GM12878 (cell line): ENCODE results near the gene BTF3. TPM values are rescaled to one million over a fixed set of nuclear protein-coding genes. Genes with fewer than 3 reads are reported as not detected.

Experiments
- EED ChIP-seq: sonication (generic); IDR thresholded peaks from 2 replicates; pipeline ENCODE4 v1.6.1; 2016; ENCODE audit warnings: antibody characterized with exemption, low read depth
- polyA plus RNA-seq, 11 experiments: library from polyadenylated mRNA; depleted of rRNA in 4 of 11; unstranded in 6 of 11; stranded (reverse) in 5 of 11; fragments of >200 nt; fragmentation: Nextera tagmentation in 4 of 11; fragmentation: Illumina TruSeq in 1 of 11; extraction: Ambion mirVana in 4 of 11; extraction: Trizol in 1 of 11; gene quantifications; 1 replicate in 1 of 11; 2 replicates in 10 of 11; pipeline versions ENCODE4 v1.2.1 to v1.2.3, GENCODE V29; 2011 to 2016; ENCODE audit warnings: inconsistent platforms in 2 of 11, missing spikeins in 2 of 11, low read depth in 1 of 11
- total RNA-seq, 4 experiments: library from RNA; depleted of rRNA in 3 of 4; stranded (reverse); fragments of >200 nt in 3 of 4; fragmentation: Illumina TruSeq in 1 of 4; extraction: Trizol in 1 of 4; gene quantifications; 2 replicates each; pipeline versions ENCODE4 v1.2.1 to v1.2.3, GENCODE V29; 2013 to 2021

BTF3 gene
- total and polyA plus RNA-seq, 10 of the 15 experiments (the other 5 are each of a cell fraction or from before 2014, with no cell fraction given): 492 to 1,650 (median 904) TPM

GRCh38 chr5:73552642-73553041 is 54.4 kb downstream of the BTF3 start (continued):
- TF ChIP-seq EED: no peak

Other genes with a start within 250 kb of the BTF3 start
- not detected in 2 replicates for gene FOXD1, start 49.7 kb upstream of the BTF3 start, total RNA-seq (2014; rRNA removed)
- gene FOXD1, start 49.7 kb upstream of the BTF3 start, total RNA-seq (2014; rRNA removed; fragmentation: Illumina TruSeq; extraction: Trizol): not detected in 2 replicates
- gene FOXD1, start 49.7 kb upstream of the BTF3 start, total RNA-seq (2021): not detected in 2 replicates
- not detected in 2 replicates for gene FOXD1, start 49.7 kb upstream of the BTF3 start, polyA plus RNA-seq (2011; rRNA removed)
- not detected in 2 replicates for gene FOXD1, start 49.7 kb upstream of the BTF3 start, polyA plus RNA-seq (2014; fragmentation: Illumina TruSeq; extraction: Trizol)
- gene FOXD1, start 49.7 kb upstream of the BTF3 start, polyA plus RNA-seq (2014; fragmentation: Nextera tagmentation; extraction: Ambion mirVana): not detected
- not detected in 2 replicates for gene FOXD1, start 49.7 kb upstream of the BTF3 start, polyA plus RNA-seq (2014; rRNA removed)
- not detected for gene FOXD1, start 49.7 kb upstream of the BTF3 start, polyA plus RNA-seq (2016; fragmentation: Nextera tagmentation; extraction: Ambion mirVana)
- gene ANKRA2, start 67.2 kb downstream of the BTF3 start, total RNA-seq (2014; rRNA removed): 23.7 and 28.4 TPM in 2 replicates
- 17.3 and 18.2 TPM in 2 replicates for gene ANKRA2, start 67.2 kb downstream of the BTF3 start, total RNA-seq (2014; rRNA removed; fragmentation: Illumina TruSeq; extraction: Trizol)
- gene ANKRA2, start 67.2 kb downstream of the BTF3 start, total RNA-seq (2021): 12.8 and 13.3 TPM in 2 replicates
- 47.1 and 77.2 TPM in 2 replicates for gene ANKRA2, start 67.2 kb downstream of the BTF3 start, polyA plus RNA-seq (2011; rRNA removed)
- gene ANKRA2, start 67.2 kb downstream of the BTF3 start, polyA plus RNA-seq (2014; fragmentation: Illumina TruSeq; extraction: Trizol): 12.3 and 15.1 TPM in 2 replicates
- gene ANKRA2, start 67.2 kb downstream of the BTF3 start, polyA plus RNA-seq (2014; fragmentation: Nextera tagmentation; extraction: Ambion mirVana): 10 to 100 TPM; 19.4 to 31.3 TPM
- 15.1 and 20.2 TPM in 2 replicates for gene ANKRA2, start 67.2 kb downstream of the BTF3 start, polyA plus RNA-seq (2014; rRNA removed)
- gene ANKRA2, start 67.2 kb downstream of the BTF3 start, polyA plus RNA-seq (2016; fragmentation: Nextera tagmentation; extraction: Ambion mirVana): 10 to 100 TPM; 30.2 to 32.6 TPM
- 27.7 and 35.5 TPM in 2 replicates for gene UTP15, start 67.3 kb downstream of the BTF3 start, total RNA-seq (2014; rRNA removed)
- gene UTP15, start 67.3 kb downstream of the BTF3 start, total RNA-seq (2014; rRNA removed; fragmentation: Illumina TruSeq; extraction: Trizol): 33.6 and 39.4 TPM in 2 replicates
- gene UTP15, start 67.3 kb downstream of the BTF3 start, total RNA-seq (2021): 32.2 and 36.7 TPM in 2 replicates
- 29.7 and 41.4 TPM in 2 replicates for gene UTP15, start 67.3 kb downstream of the BTF3 start, polyA plus RNA-seq (2011; rRNA removed)
- 30.7 and 37.6 TPM in 2 replicates for gene UTP15, start 67.3 kb downstream of the BTF3 start, polyA plus RNA-seq (2014; fragmentation: Illumina TruSeq; extraction: Trizol)
- gene UTP15, start 67.3 kb downstream of the BTF3 start, polyA plus RNA-seq (2014; fragmentation: Nextera tagmentation; extraction: Ambion mirVana): 10 to 100 TPM; 22.5 to 24.9 TPM
- gene UTP15, start 67.3 kb downstream of the BTF3 start, polyA plus RNA-seq (2014; rRNA removed): 21.3 and 29.5 TPM in 2 replicates
- gene UTP15, start 67.3 kb downstream of the BTF3 start, polyA plus RNA-seq (2016; fragmentation: Nextera tagmentation; extraction: Ambion mirVana): 10 to 100 TPM; 28.9 to 33.8 TPM
- 0.23 and 0.38 TPM in 2 replicates for gene ARHGEF28, start 127.8 kb downstream of the BTF3 start, total RNA-seq (2014; rRNA removed)
- gene ARHGEF28, start 127.8 kb downstream of the BTF3 start, total RNA-seq (2014; rRNA removed; fragmentation: Illumina TruSeq; extraction: Trizol): 0.18 and 0.22 TPM in 2 replicates
- gene ARHGEF28, start 127.8 kb downstream of the BTF3 start, total RNA-seq (2021): 0.15 and 0.19 TPM in 2 replicates
- 0.72 TPM in 2 replicates for gene ARHGEF28, start 127.8 kb downstream of the BTF3 start, polyA plus RNA-seq (2011; rRNA removed)
- gene ARHGEF28, start 127.8 kb downstream of the BTF3 start, polyA plus RNA-seq (2014; fragmentation: Illumina TruSeq; extraction: Trizol): 0.10 and 0.54 TPM in 2 replicates
- not detected for gene ARHGEF28, start 127.8 kb downstream of the BTF3 start, polyA plus RNA-seq (2014; fragmentation: Nextera tagmentation; extraction: Ambion mirVana)
- 0.10 and 0.16 TPM in 2 replicates for gene ARHGEF28, start 127.8 kb downstream of the BTF3 start, polyA plus RNA-seq (2014; rRNA removed)
- gene ARHGEF28, start 127.8 kb downstream of the BTF3 start, polyA plus RNA-seq (2016; fragmentation: Nextera tagmentation; extraction: Ambion mirVana): under 1 TPM; 0.43 to 0.60 TPM